G401 (cell line): Measurements from ENCODE around the gene IFT57. TPM values are rescaled to one million over a fixed set of nuclear protein-coding genes. Genes with fewer than 3 reads are reported as not detected.
A peak's percentile ranks its signal among the peaks of the same experiment; 100 is the strongest.

Experiments used
- DNase-seq: peaks from one replicate; pipeline ENCODE4 v3.0.0-alpha.2; 2015; ENCODE audit warnings: low spot score
- in situ Hi-C: cut with HindIII; loops from 2 replicates; pipeline ENCODE4 v1.10.0; 2016; ENCODE audit warnings: low sequenced_read_pairs, mixed read lengths
- total RNA-seq: library from RNA; depleted of rRNA; stranded (reverse); fragments of >200 nt; shearing (Covaris generic); gene quantifications from 2 replicates; pipeline ENCODE4 v1.2.3, GENCODE V29; 2014

Gene IFT57
- total RNA-seq, 1 experiment from 2014 or later: 113 TPM

- in situ Hi-C loops: no loop called here
- no peak for DNase-seq
These were observed 90.6 kb downstream of the IFT57 start for GRCh38 chr3:108131475-108132134.

- DNase-seq: no peak
- in situ Hi-C loops: no loop called here
These were observed 91.3 kb downstream of the IFT57 start for GRCh38 chr3:108130701-108131474.

GRCh38 chr3:108130236-108130635 lies 92.0 kb downstream of the IFT57 start:
- no peak for DNase-seq
- in situ Hi-C loops: no loop called here

- in situ Hi-C loops: no loop called here
- DNase-seq: no peak
These were observed 94.8 kb downstream of the IFT57 start for GRCh38 chr3:108127301-108127988.

GRCh38 chr3:108126348-108126747 lies 95.9 kb downstream of the IFT57 start:
- DNase-seq: no peak
- in situ Hi-C loops: no loop called here

- in situ Hi-C loops: no loop called here
- DNase-seq: no peak
These were observed 96.6 kb downstream of the IFT57 start for GRCh38 chr3:108125550-108126071.

GRCh38 chr3:108125153-108125543 lies 97.1 kb downstream of the IFT57 start:
- DNase-seq: no peak
- in situ Hi-C loops: no loop called here

GRCh38 chr3:108124337-108125152 lies 97.7 kb downstream of the IFT57 start:
- in situ Hi-C loops: no loop called here

GRCh38 chr3:108123326-108123725 lies 98.9 kb downstream of the IFT57 start:
- in situ Hi-C loops: no loop called here
- no peak for DNase-seq

More at GRCh38 chr3:108124337-108125152, 97.7 kb downstream of the IFT57 start:
- DNase-seq: no peak

GRCh38 chr3:108122276-108122675 lies 99.9 kb downstream of the IFT57 start:
- in situ Hi-C loops: no loop called here
- DNase-seq: no peak

- in situ Hi-C loops: no loop called here
- no peak for DNase-seq
These were observed 102.7 kb downstream of the IFT57 start for GRCh38 chr3:108119398-108120104.

- DNase-seq: no peak
- in situ Hi-C loops: no loop called here
These were observed 104.0 kb downstream of the IFT57 start for GRCh38 chr3:108118038-108118768.

GRCh38 chr3:108117241-108117775 lies 104.9 kb downstream of the IFT57 start:
- DNase-seq: peak; percentile 43
- in situ Hi-C loops: no loop called here

- DNase-seq: no peak
These were observed 107.7 kb downstream of the IFT57 start for GRCh38 chr3:108114423-108115065.

GRCh38 chr3:108113975-108114374 lies 108.2 kb downstream of the IFT57 start:
- in situ Hi-C loops: no loop called here
- DNase-seq: no peak

More at GRCh38 chr3:108114423-108115065, 107.7 kb downstream of the IFT57 start:
- in situ Hi-C loops: no loop called here

- no peak for DNase-seq
- in situ Hi-C loops: no loop called here
These were observed 111.3 kb downstream of the IFT57 start for GRCh38 chr3:108110934-108111333.
